GM12878 (cell line): ENCODE results near the gene HBP1. TPM values are rescaled to one million over a fixed set of nuclear protein-coding genes. Genes with fewer than 3 reads are reported as not detected.

Experiments
- polyA plus RNA-seq, 11 experiments: library from polyadenylated mRNA; depleted of rRNA in 4 of 11; unstranded in 6 of 11; stranded (reverse) in 5 of 11; fragments of >200 nt; fragmentation: Nextera tagmentation in 4 of 11; fragmentation: Illumina TruSeq in 1 of 11; extraction: Ambion mirVana in 4 of 11; extraction: Trizol in 1 of 11; gene quantifications; 1 replicate in 1 of 11; 2 replicates in 10 of 11; pipeline versions ENCODE4 v1.2.1 to v1.2.3, GENCODE V29; 2011 to 2016; ENCODE audit warnings: inconsistent platforms in 2 of 11, missing spikeins in 2 of 11, low read depth in 1 of 11
- total RNA-seq, 4 experiments: library from RNA; depleted of rRNA in 3 of 4; stranded (reverse); fragments of >200 nt in 3 of 4; fragmentation: Illumina TruSeq in 1 of 4; extraction: Trizol in 1 of 4; gene quantifications; 2 replicates each; pipeline versions ENCODE4 v1.2.1 to v1.2.3, GENCODE V29; 2013 to 2021

The HBP1 gene
- total and polyA plus RNA-seq, 10 of the 15 experiments (the other 5 are each of a cell fraction or from before 2014, with no cell fraction given) = 5.8 to 30.9 (median 9.4) TPM

Other genes with a start within 250 kb of the HBP1 start
- gene PRKAR2B, start 124.3 kb upstream of the HBP1 start, total RNA-seq (2014; rRNA removed) = not detected in 2 replicates
- gene PRKAR2B, start 124.3 kb upstream of the HBP1 start, total RNA-seq (2014; rRNA removed; fragmentation: Illumina TruSeq; extraction: Trizol) = 0.04 TPM in 1 of 2 replicates, not detected in the other
- gene PRKAR2B, start 124.3 kb upstream of the HBP1 start, total RNA-seq (2021) = 0.18 and 0.48 TPM in 2 replicates
- 0.03 and 0.12 TPM in 2 replicates for gene PRKAR2B, start 124.3 kb upstream of the HBP1 start, polyA plus RNA-seq (2011; rRNA removed)
- 0.01 TPM in 1 of 2 replicates, not detected in the other for gene PRKAR2B, start 124.3 kb upstream of the HBP1 start, polyA plus RNA-seq (2014; fragmentation: Illumina TruSeq; extraction: Trizol)
- gene PRKAR2B, start 124.3 kb upstream of the HBP1 start, polyA plus RNA-seq (2014; fragmentation: Nextera tagmentation; extraction: Ambion mirVana) = under 1 TPM in 1 of 2 experiments, not detected in 1; 0.02 TPM
- gene PRKAR2B, start 124.3 kb upstream of the HBP1 start, polyA plus RNA-seq (2014; rRNA removed) = not detected in 2 replicates
- under 1 TPM in 1 of 2 experiments, not detected in 1; 0.06 TPM for gene PRKAR2B, start 124.3 kb upstream of the HBP1 start, polyA plus RNA-seq (2016; fragmentation: Nextera tagmentation; extraction: Ambion mirVana)